Natural killer cell (primary cell): ENCODE measurements around the gene USP37. TPM values are rescaled to one million over a fixed set of nuclear protein-coding genes. Genes with fewer than 3 reads are reported as not detected.

Source experiments
- ATAC-seq, 3 donors: fragments of 150-1000 bp in 2 of 3; fragments of 200-7000 bp in 1 of 3; cut with Tn5 transposase; 1 replicate in 1 of 3; 2 replicates in 2 of 3; pipeline ENCODE4 v1.10.0; 2021; ENCODE audit warnings: mild to moderate bottlenecking in 2 of 3, moderate library complexity in 2 of 3
- DNase-seq, 2 donors: peaks; one replicate each; pipeline versions ENCODE4 v3.0.0 to v3.0.0-alpha.2; 2013 to 2021; ENCODE audit warnings: mixed read lengths in 1 of 2
- H3K27ac ChIP-seq: one replicate; pipeline ENCODE4 v1.5.1; 2013; ENCODE audit warnings: mild to moderate bottlenecking, low read length
- H3K27me3 ChIP-seq: one replicate; pipeline ENCODE4 v1.6.1; 2013; ENCODE audit warnings: low read length; ENCODE audit not compliant: control insufficient read depth, insufficient read depth
- H3K36me3 ChIP-seq: one replicate; pipeline ENCODE4 v1.6.1; 2013; ENCODE audit warnings: low read length; ENCODE audit not compliant: control insufficient read depth, insufficient read depth
- H3K4me1 ChIP-seq: one replicate; pipeline ENCODE4 v1.6.1; 2013; ENCODE audit warnings: low read length; ENCODE audit not compliant: control insufficient read depth, insufficient read depth
- H3K4me3 ChIP-seq: one replicate; pipeline ENCODE4 v1.5.1; 2013; ENCODE audit warnings: low read length
- H3K9me3 ChIP-seq: one replicate; pipeline ENCODE4 v1.6.1; 2013; ENCODE audit warnings: low read length; ENCODE audit not compliant: control insufficient read depth, insufficient read depth
- H3K27ac Mint-ChIP-seq, 2 donors: one replicate each; pipeline ENCODE4 v1.8.0; 2022; ENCODE audit warnings: mild to moderate bottlenecking in 2 of 2, mixed read lengths in 2 of 2, moderate library complexity in 1 of 2
- H3K27me3 Mint-ChIP-seq, 2 donors: one replicate each; pipeline ENCODE4 v1.8.0; 2022; ENCODE audit warnings: low read depth in 2 of 2, mixed read lengths in 2 of 2
- H3K36me3 Mint-ChIP-seq: one replicate; pipeline ENCODE4 v1.8.0; 2022; ENCODE audit warnings: mixed read lengths
- H3K4me1 Mint-ChIP-seq, 2 donors: one replicate each; pipeline ENCODE4 v1.8.0; 2022; ENCODE audit warnings: mixed read lengths in 2 of 2
- H3K4me3 Mint-ChIP-seq: one replicate; pipeline ENCODE4 v1.8.0; 2022; ENCODE audit warnings: mild to moderate bottlenecking, moderate library complexity, mixed read lengths
- H3K9me3 Mint-ChIP-seq, 2 donors: one replicate each; pipeline ENCODE4 v1.8.0; 2022; ENCODE audit warnings: mixed read lengths in 2 of 2
- CTCF ChIP-seq: fragments of 200-600 bp; IDR thresholded peaks from one replicate; pipeline ENCODE4 v1.8.0; 2022; ENCODE audit warnings: antibody characterized with exemption
- WGBS: methylation state at CpG from one replicate; pipeline ENCODE4 v1.1.7; 2013; ENCODE audit warnings: missing lambda C conversion rate; ENCODE audit not compliant: insufficient coverage; 5-methylcytosine and 5-hydroxymethylcytosine counted together
- intact Hi-C: fragments of 100-400 bp; cut with micrococcal nuclease; formaldehyde crosslinking; loops from one replicate; pipeline ENCODE4 v1.14.2; 2022
- total RNA-seq, 4 donors: library from RNA; stranded (reverse); fragments of 120-200 nt in 1 of 4; gene quantifications; one replicate each; pipeline versions ENCODE4 v1.2.3 to v1.2.4, GENCODE V29; 2013 to 2022

USP37 gene
- total RNA-seq: 10 to 100 TPM; 18.3 to 26.2 (median 21.6) TPM
- 22.0 TPM for total RNA-seq (2013)

GRCh38 chr2:218568190-218569037 lies at the start of gene USP37, which contains the start of gene CNOT9:
Gene USP37 (minus strand): TSS chr2:218568351. CDS start chr2:218558653, 9,698 bp downstream.
Gene CNOT9 (plus strand): TSS chr2:218568839. CDS start chr2:218568955, 116 bp downstream.
- intact Hi-C loops: loop anchor here (1.0 to 5.0 kb wide), 5 partner anchors 172 to 819 kb away; partner anchors contain the start of genes AAMP, DNPEP and PNKD
- under 1% methylated on average over 76 of the region's 77 CpGs for WGBS
- Mint-ChIP-seq H3K36me3 (no peaks in the 10 kb centered on the region), H3K4me3 (peak within 1 kb of the TSS; percentile 99), H3K27me3 (no peaks in the 10 kb centered on the region), H3K27ac (peak within 1 kb of the TSS; percentile 92 to 95), H3K4me1 (peaks cover 42 to 67% of the 10 kb centered on the region in 2 donors), H3K9me3 (no peaks in the 10 kb centered on the region)
- no peaks in the 10 kb centered on the region for H3K9me3 ChIP-seq
- peak; percentile 99 to 100 for DNase-seq
- peaks cover 8% of the 10 kb centered on the region for H3K36me3 ChIP-seq
- ATAC-seq: peak; percentile 86 to 97 (median 89)
- TF ChIP-seq CTCF: no peak
- H3K4me3 ChIP-seq: peak within 1 kb of the TSS; percentile 67
- peaks cover 27% of the 10 kb centered on the region for H3K4me1 ChIP-seq
- no peaks in the 10 kb centered on the region for H3K27me3 ChIP-seq
- peak within 1 kb of the TSS; percentile 98 for H3K27ac ChIP-seq

GRCh38 chr2:218615868-218616315 lies 47.7 kb upstream of the USP37 start:
- TF ChIP-seq CTCF: no peak
- Mint-ChIP-seq H3K9me3 (no peaks in the 10 kb centered on the region), H3K4me3 (no peak overlapping the region), H3K36me3 (no peaks in the 10 kb centered on the region), H3K27me3 (no peaks in the 10 kb centered on the region), H3K4me1 (no peaks in the 10 kb centered on the region), H3K27ac (no peak overlapping the region)
- intact Hi-C loops: no loop called here
- no peak for DNase-seq
- no peaks in the 10 kb centered on the region for H3K27me3 ChIP-seq
- ATAC-seq: no peak
- H3K9me3 ChIP-seq: no peaks in the 10 kb centered on the region
- WGBS: 96% methylated on average over 6 of the region's 6 CpGs
- H3K4me1 ChIP-seq: no peaks in the 10 kb centered on the region
- H3K36me3 ChIP-seq: no peaks in the 10 kb centered on the region
- no peak overlapping the region for H3K4me3 ChIP-seq
- no peak overlapping the region for H3K27ac ChIP-seq

GRCh38 chr2:218607436-218608115 lies 39.4 kb upstream of the USP37 start, which contains the start of gene PLCD4:
Gene PLCD4 (plus strand): TSS chr2:218607899. CDS start chr2:218615740, 7,841 bp downstream.
- Histone ChIP-seq H3K9me3 (no peaks in the 10 kb centered on the region), H3K4me3 (no peak within 1 kb of the TSS), H3K4me1 (no peaks in the 10 kb centered on the region), H3K27ac (no peak within 1 kb of the TSS), H3K36me3 (no peaks in the 10 kb centered on the region), H3K27me3 (no peaks in the 10 kb centered on the region)
- no peaks in the 10 kb centered on the region for H3K4me1 Mint-ChIP-seq
- no peaks in the 10 kb centered on the region for H3K36me3 Mint-ChIP-seq
- H3K9me3 Mint-ChIP-seq: no peaks in the 10 kb centered on the region
- H3K27ac Mint-ChIP-seq: no peak within 1 kb of the TSS
- intact Hi-C loops: no loop called here
- H3K4me3 Mint-ChIP-seq: no peak within 1 kb of the TSS
- ATAC-seq (no peak), DNase-seq (no peak)
- WGBS: 54% methylated on average over 7 of the region's 8 CpGs
- TF ChIP-seq CTCF: no peak
- peaks cover 12 to 26% of the 10 kb centered on the region in 2 donors for H3K27me3 Mint-ChIP-seq
